Hematopoietic multipotent progenitor cell treated with erythropoietin and hydrocortisone succinate and interleukin-3 and kit ligand, for 8 days (in vitro differentiated cells): ENCODE data around the gene ABTB2.
"Not testable (repeated sequence)": the region's sequence is repeated elsewhere in the genome, so short reads cannot be mapped to it uniquely, and the experiment has no call there.

Experiments
- DNase-seq: peaks from one replicate; pipeline ENCODE4 v3.0.0-alpha.2; 2015

ABTB2 gene

GRCh38 chr11:34256150-34256549 lies 101.7 kb downstream of the ABTB2 start:
- no peak for DNase-seq

GRCh38 chr11:34255101-34255500 lies 102.7 kb downstream of the ABTB2 start:
- no peak for DNase-seq

GRCh38 chr11:34254011-34254410 lies 103.8 kb downstream of the ABTB2 start:
- no peak for DNase-seq

- no peak for DNase-seq
These were observed 105.2 kb downstream of the ABTB2 start for GRCh38 chr11:34252651-34253050.

- DNase-seq, result no peak
These were observed 105.8 kb downstream of the ABTB2 start for GRCh38 chr11:34252015-34252414.

- no peak for DNase-seq
These were observed 106.2 kb downstream of the ABTB2 start for GRCh38 chr11:34251589-34251980.

- DNase-seq, result peak; percentile 76
These were observed 106.8 kb downstream of the ABTB2 start for GRCh38 chr11:34250732-34251588.

GRCh38 chr11:34250211-34250610 lies 107.6 kb downstream of the ABTB2 start:
- no peak for DNase-seq

- no peak for DNase-seq
These were observed 108.4 kb downstream of the ABTB2 start for GRCh38 chr11:34249439-34249838.

- DNase-seq, result not testable (repeated sequence)
These were observed 111.3 kb downstream of the ABTB2 start for GRCh38 chr11:34246511-34246910.

GRCh38 chr11:34245041-34245440 lies 112.8 kb downstream of the ABTB2 start:
- no peak for DNase-seq

GRCh38 chr11:34243600-34244464 lies 114.0 kb downstream of the ABTB2 start:
- peak; percentile 45 for DNase-seq

- DNase-seq, result peak; percentile 95
These were observed 115.7 kb downstream of the ABTB2 start for GRCh38 chr11:34242037-34242625.

GRCh38 chr11:34240150-34240494 lies 117.7 kb downstream of the ABTB2 start:
- DNase-seq, result no peak

- DNase-seq, result no peak
These were observed 118.2 kb downstream of the ABTB2 start for GRCh38 chr11:34239465-34240149.

- no peak for DNase-seq
These were observed 118.8 kb downstream of the ABTB2 start for GRCh38 chr11:34238966-34239365.

GRCh38 chr11:34238533-34238932 lies 119.3 kb downstream of the ABTB2 start:
- DNase-seq, result no peak

- DNase-seq, result peak; percentile 89
These were observed 121.2 kb downstream of the ABTB2 start for GRCh38 chr11:34236572-34236971.

- no peak for DNase-seq
These were observed 122.2 kb downstream of the ABTB2 start for GRCh38 chr11:34235591-34236071.

- no peak for DNase-seq
These were observed 122.6 kb downstream of the ABTB2 start for GRCh38 chr11:34235189-34235588.

GRCh38 chr11:34234086-34234740 lies 123.6 kb downstream of the ABTB2 start:
- DNase-seq, result no peak

- DNase-seq, result no peak
These were observed 124.6 kb downstream of the ABTB2 start for GRCh38 chr11:34233215-34233614.
